HG03064 (cell line): ENCODE data around the gene NCBP3.

Source experiments
- ATAC-seq: cut with Tn5 transposase; IDR thresholded peaks from one replicate; pipeline ENCODE4 v1.9.1; 2021; ENCODE audit warnings: low read depth; ENCODE audit not compliant: unreplicated experiment

The NCBP3 gene

DNA sequence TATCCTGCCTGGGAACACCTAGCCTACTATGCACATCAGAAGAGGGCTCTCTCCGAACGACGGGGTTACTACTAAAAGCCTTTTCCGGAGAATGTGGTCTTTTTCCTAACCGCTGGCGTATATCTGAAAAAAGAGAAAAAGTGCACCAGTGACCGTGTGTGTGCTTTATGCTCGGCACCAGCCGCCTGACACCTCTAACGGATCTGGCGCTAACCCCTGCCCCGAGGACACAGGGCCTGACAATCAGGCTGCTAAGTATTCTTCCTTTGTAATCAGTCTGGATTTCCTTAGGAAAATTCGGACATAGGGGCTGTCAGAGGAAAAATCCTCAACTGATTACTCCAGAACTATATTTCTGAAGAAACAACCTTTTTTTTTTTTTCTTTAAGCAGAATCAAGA is 31.7 kb downstream of the NCBP3 start:
- ATAC-seq, result no peak

DNA sequence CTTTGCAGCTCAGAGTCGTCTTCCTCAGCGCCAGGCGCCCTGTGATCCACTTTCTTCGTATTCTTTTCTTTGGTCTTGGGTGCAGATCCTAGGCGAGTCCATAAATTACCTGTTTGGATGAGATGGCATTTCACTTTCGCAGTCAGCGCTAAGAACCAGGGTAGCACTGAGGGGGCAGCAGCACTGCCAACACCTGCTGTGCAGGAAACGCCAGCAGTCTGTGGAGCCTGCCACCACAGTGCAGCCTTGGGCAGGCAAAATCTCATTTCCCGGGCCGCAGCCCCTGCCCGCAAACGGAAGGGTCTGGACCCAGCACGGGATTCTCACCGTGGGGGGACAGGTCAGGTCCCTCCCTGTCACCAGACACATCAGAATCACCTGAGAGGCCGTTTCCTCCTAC is 32.9 kb downstream of the NCBP3 start:
- no peak for ATAC-seq

DNA sequence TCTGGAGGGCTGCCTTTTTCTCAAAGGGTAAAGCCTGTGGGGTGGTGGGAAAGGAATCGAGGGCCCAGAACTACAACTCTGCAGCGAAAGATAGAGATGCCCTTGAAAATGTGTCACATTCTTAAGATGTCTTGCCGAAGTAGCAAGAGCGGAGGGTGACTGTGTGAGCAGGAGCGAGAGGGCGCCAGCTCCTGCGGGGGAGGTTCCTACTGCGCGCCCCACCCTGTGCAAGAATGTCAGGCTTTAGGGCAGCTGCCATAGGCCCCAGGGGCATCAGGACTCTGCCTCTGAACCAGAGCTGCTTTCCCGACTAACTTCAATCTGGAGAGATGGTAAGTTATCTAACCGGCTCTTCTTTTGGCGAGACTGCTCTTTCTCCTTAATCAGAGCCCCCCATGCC is 33.3 kb downstream of the NCBP3 start:
- no peak for ATAC-seq

DNA sequence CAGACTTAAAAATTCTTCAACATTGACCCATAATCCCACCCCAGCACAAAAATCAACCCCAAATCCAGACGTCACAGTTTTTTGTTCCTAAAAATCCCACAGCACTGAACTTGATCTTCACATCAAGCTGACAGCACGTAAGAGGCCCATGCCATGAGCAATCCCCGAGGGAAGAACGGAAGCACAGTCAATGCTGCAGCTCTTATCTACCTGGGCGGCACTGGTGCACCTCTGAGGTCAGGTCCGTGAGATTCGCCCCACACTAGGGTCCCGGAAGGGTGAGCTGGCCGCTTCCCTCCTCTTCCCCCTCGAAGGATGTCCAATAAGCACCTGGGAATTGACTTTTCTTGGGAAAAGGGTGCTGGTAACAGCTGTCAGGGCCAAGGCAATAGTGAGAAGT is 33.8 kb downstream of the NCBP3 start:
- no peak for ATAC-seq

DNA sequence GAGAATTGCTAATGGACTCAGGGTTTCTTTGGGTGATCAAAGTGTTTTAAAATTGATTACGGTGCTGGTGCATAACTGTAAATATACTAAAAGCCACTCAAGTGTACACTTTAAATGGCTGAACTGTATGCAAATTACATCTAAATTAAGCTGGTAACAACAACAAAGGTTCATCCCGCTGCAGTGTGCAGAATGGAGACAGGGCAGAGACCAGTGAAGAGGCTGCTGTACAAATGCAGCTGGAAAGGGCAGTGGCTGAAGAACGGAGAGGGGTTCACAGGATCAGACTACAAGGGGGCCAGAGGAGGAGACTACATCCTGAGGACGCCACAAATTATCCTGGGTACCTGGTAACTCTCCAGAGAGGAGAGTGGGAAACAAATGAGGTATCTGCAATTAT is 36.0 kb downstream of the NCBP3 start:
- ATAC-seq, result no peak

DNA sequence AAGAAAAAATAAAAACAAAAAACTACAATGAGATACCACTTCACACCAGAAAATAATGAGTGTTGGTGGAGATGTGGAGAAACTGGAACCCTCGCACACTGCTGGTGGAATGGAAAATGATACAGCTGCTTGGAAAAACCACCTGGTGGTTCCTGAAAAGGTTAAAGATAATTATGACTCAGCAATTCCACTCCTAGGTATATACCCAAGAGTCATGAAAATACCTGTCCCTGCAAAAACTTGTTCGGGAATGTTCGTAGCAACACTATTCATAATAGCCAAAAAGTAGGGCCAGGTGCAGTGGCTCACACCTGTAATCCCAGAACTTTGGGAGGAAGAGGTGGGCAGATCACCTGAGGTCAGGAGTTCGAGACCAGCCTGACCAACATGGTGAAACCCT is 36.9 kb downstream of the NCBP3 start:
- no peak for ATAC-seq

DNA sequence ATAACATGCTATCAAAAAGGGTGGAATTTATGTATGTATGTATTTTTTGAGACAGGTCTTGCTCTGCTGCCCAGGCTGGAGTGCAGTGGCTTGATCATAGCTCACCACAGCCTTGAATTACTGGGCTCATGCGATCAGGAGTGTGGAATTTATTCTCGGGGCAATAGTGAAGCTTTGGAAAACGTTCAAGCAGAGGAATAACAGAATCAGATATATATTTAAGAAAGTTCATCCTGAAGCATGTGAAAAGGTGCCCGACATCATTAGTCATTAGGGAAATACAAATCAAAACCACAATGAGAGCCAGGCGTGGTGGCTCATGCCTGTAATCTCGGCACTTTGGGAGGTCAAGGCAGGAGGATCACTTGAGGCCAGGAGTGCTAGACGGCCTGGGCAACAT is 37.3 kb downstream of the NCBP3 start:
- ATAC-seq, result no peak

DNA sequence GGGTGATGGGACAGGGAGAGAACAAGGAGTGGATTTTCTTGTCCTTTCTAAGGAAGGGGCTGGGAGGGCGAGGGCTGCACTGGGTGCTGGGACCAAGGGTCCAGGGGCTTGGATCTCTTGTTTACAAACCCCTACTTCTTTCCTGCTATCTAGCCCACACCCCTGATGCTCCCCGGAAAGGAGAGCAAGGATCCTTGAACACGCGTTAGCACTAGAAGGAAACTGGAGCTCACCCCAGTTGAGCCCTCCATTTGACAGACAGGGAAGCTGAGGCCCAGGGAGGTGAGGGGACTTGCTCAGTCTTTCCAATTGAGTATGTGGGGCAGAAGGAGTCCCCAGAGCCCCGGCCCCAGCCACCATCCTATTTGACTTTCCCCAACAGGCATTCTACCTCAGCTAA is 40.5 kb downstream of the NCBP3 start:
- no peak for ATAC-seq

DNA sequence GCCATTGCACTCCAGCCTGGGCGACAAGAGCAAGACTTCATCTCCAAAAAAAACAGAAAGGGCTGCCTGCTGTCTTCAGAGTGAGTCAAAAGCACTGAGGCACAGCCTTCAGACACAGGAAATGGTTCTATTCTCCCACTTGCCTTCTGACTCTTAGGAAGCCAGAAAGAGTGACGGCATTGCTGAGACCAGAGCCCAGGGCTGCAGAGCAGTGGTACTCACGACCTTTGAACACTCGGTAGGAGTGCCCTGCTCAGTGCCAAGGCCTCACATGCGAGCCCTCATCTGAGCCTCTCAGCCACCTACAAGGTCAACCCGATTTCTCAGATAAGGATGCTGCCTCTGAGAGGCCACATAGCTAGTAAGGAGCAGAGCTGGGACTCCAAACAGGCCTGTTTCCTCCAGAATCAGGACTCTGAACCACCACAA is 41.5 kb downstream of the NCBP3 start:
- peak; percentile 64 for ATAC-seq

DNA sequence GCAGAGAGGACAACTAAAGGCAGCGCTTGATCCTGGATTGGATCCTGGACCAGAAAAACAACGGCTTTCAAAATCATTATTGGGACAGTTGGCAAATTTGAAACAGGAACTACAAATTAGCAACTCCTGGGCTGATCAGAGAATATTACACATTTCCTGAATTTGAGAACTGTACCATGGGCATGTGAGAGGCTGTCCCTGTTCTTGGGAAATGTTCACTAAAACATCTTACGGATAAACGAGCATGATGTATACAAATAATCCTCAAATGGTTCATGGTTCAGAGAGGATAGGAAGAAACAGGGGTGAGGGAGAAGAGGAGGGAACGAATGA is 42.8 kb downstream of the NCBP3 start:
- no peak for ATAC-seq

DNA sequence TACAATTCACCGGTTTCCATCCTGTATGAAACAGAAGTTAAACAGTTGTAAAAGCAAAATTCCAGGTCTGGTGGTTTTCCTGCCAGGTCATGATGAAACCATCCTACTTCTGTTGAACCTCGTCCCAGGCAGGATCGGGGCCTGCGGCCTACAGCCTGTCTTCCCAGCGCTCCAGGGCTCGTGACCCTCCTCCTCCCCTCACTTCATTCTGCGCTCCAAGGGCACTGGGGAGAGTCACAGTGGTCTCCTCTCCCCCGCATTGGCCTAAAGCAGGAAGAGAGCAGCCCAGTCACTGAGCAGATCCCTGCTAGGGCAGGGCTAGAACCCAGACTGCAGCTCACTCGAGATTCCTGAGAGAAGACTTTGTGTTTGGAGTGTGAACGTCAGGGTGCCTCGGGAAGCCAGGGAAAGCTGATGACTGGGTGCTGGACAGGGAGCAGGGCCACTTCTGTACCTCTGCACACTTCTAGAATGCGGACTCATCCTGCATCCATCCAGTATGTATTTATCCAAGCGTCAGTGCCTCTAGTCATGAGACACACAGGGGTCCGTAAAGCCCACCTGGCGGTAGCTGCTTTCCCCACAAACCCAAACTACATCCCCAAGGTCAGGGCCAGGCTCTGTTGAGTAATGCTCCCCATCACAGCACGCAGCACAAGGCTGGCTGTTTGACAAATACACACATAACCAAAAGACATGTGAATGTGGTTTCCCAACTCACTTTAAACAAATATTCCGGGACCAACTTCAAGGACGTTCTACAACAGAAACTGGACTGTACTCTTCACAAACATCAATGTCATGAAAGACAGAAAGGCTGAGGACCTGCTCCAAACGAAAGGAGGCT is 43.4 kb downstream of the NCBP3 start:
- no peak for ATAC-seq

DNA sequence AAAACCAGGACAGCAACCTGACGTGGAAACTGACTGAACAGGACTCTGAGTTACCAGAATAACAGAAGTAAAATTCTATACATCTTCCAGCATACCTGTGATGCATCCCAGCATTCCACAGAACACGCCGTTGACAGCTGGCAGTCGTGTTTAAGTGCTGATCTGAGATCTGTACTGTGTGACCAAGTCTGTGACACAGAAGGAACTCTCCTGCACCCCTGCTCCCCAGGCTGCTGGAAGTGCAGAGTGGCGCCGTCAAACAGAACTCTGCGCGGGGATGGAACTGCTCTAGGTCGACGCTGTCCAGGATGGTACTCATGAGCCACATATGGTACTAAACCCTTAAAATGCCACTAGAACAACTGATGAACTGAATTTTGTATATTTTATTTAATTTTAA is 44.3 kb downstream of the NCBP3 start:
- ATAC-seq, result no peak

DNA sequence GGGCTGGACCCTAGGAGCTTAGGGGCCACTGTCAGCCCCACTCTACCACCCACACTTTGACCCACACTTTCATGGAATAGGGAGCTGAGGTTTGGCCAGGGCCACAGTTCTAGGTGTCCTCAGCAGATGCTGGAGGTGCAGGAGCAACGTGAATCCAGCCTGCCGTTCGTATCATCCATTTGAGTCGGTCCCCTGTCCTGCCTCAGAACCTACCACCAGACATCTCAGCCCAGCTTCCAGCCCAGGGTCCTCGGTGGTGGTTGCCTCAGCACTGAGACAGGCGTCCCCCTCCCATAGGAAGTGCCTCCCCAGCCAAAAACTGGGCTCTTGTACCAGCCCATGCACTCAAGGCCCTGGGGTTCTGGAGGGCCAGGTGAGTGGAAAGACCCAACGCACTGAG is 44.7 kb downstream of the NCBP3 start:
- ATAC-seq, result no peak

DNA sequence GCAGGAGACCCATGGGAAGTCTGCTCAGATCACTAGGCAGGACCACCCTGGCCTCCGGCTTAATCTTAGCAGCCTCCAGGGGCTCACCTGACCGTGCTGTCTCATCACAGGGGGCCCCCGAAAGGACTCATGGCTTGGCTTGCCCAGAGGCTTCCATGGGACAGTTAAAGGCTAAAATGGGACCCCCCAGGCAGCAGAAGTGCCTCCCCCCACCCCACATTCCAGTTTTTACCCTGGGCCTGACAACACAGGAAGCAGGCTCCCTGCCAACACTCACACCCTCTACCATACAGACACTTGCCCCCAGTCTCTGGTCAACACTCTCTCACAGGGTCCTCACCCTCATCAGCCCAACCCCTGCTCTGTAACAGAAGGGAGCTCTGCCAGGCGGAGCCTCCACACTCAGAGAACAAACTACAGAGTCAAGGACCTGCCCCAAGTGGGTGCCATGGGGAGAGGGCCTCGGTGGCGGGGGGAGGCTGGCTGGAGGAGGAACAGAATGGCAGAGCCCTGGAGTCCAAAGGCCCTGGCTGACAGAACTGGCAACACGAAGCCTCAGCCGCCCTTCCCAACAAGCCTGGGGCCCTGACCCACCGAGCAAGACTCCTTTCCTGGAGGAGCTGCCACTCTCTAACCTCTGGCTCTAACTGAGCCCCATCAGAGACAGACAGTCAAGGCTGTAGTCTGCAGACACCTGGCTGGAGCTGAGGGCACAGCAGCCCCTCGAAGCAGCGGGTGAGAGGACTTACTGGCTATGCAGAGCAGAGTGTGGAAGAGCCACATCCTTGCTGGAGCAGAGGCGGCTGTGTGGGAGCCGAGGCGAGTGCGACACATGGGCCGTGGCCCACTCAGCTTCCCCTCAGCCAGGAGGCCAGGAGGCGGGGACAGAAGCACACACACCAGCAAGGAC is 45.4 kb downstream of the NCBP3 start, which contains the start of gene ITGAE:
TSS of gene ITGAE (minus strand) at position 827 of the 910 bp plus-strand sequence. CDS start at position 783, 44 bp downstream.
- no peak for ATAC-seq

DNA sequence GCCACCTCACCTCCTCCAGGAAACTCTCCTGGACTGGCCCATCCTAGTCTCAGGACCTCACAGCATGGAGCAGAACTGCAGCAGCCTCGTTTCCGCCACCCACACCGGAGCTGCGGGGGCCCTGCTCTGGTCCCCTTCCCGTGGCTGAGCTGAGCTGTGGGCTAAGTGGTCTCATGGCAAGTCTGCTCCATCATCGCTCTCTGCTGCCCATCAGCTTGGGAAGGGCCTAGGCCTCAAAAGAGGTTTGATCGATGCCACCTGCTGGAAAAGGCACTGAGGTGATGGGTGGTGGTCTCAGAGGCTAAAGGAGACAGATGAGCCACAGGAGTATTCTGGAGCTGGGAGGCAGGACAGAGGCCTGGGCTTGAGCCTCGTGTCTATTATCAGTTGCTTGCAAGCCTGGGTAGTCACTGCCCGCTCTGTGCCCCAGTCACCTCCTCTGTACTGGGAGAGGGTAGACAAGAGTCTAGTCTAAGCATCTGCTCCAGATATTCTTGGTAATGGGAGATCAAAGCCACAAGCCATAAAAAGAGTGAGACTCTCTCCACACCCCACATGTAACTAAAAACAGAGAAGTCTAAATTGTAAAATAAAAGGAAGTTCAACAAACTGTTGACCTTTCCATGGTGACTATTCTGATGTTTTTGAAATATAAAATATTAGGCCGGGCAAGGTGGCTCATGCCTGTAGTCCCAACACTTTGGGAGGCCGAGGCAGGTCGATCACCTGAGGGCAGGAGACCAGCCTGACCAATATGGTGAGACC is 46.7 kb downstream of the NCBP3 start:
- ATAC-seq, result no peak

DNA sequence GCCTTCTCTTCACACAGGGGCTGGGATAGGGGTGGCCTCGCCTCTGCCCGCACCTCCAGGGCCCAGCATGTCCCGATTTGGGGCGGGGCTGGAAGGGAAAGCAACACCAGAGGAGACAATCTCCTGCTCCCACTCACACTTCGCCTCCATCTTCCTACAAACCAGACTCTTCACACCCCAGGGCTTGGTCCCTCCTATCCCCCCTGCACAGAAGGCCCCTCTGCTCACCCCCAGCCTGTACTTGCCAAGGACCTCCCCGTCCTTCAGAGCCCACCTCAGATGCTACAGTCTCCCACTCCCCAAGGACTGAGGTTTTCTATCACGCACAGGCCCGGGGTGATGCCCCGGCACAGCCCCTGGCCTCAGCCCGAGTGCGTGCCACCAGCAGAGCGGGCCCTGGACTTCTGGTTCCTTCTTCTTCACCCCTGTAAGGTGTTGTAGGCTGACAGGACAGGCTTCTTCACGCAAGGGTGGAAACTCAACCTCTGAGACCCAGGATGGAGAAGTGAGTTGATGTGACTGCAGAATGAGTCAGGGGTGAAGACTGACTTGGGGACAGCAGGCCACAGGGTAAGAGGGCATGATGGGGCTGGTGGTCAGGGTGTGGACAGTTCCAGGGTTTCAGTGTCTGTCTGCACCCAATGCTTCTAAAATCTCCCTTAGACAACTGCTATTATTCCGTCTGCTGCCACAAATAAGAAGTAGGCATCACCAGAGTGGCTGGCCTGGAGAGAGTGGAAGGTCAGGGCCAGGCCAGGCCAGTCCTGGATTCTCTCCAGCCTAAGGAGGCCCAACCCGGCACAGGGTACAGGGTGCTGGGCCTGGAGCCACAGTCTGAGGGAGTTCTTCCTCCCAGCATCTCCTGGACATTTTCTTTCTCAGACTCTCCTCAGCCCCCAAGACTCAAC is 47.5 kb downstream of the NCBP3 start:
- no peak for ATAC-seq

DNA sequence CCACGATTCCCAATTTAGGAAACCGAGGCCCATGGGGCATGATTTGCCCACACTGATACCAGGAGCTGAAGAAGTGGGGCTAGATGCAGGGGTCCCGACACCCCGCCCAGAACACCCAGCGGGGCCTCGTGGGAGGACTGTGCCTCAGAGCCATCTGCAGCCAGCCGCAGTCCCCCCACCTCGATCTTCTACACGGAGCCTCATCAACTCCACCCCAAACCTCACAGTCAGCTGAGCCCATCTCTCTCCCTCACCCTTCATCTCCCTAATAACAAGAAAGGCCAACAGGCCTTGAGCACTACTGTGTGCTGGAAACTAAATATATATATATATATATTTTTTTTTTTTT is 49.2 kb downstream of the NCBP3 start:
- ATAC-seq, result peak; percentile 20

DNA sequence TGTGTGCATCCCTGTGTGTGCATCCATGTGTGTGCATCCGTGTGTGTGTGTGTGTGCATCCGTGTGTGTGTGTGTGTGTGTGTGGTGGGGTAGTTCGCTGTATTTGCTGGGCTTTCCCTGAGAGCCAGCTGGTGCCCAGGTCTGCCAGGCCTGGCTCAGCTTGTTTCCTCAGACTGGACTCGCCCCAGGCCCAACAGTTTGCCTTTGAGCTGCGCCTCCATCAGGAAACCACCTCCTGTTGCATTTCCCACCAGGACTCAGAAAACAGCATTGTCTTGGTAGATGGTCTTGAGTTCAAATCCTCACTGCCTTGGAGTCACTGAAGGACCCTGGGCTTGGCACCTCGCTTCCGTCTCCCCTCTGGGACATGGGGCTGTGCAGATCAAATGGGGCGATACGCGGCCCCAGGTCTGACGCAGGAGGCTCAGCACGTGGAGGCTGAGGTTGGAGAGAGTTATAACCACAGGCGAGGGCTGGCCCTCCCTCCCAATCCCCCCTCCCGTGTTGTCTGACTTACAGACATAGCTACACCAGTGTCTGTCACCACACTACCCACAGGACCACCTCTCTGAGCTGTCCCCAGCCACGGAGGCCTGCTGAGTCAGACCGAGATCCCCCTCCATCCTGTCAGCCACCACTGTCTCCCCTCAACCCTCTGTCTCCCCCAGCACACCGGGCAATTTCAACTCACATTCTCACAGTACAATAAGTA is 49.8 kb downstream of the NCBP3 start:
- ATAC-seq, result peak; percentile 60

DNA sequence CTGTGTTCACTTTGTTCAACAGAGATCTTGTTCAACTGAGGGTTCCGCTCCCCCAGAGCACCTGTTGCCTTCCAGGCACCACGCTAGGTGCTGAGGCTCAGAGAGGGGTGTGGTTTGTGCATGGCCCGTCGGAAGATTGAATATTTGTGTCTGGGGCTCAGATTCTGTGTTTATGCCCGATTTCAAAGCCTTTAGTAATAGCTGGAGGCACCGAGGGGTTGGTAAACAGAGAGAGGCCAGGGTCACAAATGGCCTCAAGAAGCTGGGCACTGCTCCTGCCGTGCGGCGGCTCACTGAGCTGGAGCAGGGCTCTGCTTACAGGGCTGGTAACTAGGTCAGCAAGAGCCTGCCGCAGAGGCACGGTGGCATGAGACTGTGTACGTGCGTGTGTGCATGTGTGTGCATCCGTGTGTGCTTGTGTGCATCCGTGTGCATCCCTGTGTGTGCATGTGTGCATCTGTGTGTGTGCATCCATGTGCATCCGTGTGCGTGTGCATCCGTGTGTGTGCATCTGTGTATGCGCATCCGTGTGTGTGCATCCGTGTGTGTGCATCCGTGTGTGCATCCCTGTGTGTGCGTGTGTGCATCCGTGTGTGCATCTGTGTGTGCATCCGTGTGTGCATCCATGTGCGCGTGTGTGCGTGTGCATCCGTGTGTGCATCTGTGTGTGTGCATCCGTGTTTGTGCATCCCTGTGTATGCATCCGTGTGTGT is 50.5 kb downstream of the NCBP3 start:
- ATAC-seq, result no peak
